ENCODE measurements around the gene SLC9A7.

- TF ChIP-seq REST (IDR thresholded peaks at IDR 0.05) (no peak), CTCF (IDR thresholded peaks at IDR 0.05; ENCODE audit: low read depth, low read length, missing input control) (no peak), RAD21 (IDR thresholded peaks at IDR 0.05) (no peak), EGR1 (IDR thresholded peaks at IDR 0.05; ENCODE audit: low read depth in 2 of 2) (no peak), NR2F2 (IDR thresholded peaks at IDR 0.05) (no peak), MAX (IDR thresholded peaks at IDR 0.05) (no peak), TAF1 (conservative IDR thresholded peaks at IDR 0.05) (no peak)
Measured at GRCh38 chrX:46630141-46630540, 128.8 kb downstream of the SLC9A7 start.
